ENCODE results near the gene PRKAG2. TPM values are rescaled to one million over a fixed set of nuclear protein-coding genes. Genes with fewer than 3 reads are reported as not detected.

Gene PRKAG2
- total RNA-seq, 4 donors from 2014 or later: 7.5 to 14.3 (median 12.2) TPM

DNA sequence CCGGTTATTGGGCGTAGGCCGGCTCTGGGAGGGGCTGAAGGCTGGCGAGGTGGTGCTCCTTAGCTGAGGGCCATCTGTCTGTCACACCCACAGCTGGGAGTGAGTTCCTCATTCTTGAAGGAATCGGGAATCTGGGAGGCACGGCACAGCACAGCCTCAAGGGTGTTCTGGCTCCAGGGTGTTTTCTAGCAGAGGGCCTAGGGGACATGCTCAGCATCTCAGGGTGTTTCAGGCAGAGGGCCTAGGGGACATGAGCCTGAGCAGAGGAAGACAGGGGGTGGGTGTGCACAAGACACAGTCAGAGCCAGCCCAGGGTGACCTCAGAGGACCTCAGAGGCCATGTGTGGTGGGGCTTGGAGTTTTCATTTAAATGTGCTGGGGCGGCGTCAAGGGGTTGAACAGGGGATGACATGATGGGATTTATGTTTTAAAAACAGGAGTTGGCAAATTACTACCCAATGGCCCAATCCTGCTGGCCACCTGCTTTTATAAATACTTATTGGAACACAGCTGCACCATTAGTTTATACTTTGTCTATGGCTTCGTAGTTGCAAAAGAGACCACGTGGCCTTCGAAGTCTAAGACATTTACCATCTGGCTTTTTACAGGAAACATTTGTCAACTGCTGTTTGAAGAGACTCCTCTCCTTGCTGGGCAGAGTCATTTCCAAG lies 121.6 kb downstream of the PRKAG2 start:
- peak in 1 of 2 donors; percentile 69 for DNase-seq (ENCODE audit: low spot score in 2 of 2)
- 65 to 72% methylated on average over 9 to 11 of the region's 11 CpGs for WGBS, 2 donors
- no peak for TF ChIP-seq POLR2A (IDR thresholded peaks at IDR 0.05)
- TF ChIP-seq, protein P1, sequence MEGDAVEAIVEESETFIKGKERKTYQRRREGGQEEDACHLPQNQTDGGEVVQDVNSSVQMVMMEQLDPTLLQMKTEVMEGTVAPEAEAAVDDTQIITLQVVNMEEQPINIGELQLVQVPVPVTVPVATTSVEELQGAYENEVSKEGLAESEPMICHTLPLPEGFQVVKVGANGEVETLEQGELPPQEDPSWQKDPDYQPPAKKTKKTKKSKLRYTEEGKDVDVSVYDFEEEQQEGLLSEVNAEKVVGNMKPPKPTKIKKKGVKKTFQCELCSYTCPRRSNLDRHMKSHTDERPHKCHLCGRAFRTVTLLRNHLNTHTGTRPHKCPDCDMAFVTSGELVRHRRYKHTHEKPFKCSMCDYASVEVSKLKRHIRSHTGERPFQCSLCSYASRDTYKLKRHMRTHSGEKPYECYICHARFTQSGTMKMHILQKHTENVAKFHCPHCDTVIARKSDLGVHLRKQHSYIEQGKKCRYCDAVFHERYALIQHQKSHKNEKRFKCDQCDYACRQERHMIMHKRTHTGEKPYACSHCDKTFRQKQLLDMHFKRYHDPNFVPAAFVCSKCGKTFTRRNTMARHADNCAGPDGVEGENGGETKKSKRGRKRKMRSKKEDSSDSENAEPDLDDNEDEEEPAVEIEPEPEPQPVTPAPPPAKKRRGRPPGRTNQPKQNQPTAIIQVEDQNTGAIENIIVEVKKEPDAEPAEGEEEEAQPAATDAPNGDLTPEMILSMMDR (IDR thresholded peaks at IDR 0.05): no peak
- no peak overlapping the region for H3K4me3 ChIP-seq (ENCODE audit: low read depth, poor library complexity, severe bottlenecking)
- intact Hi-C loops (cut with DNase I; ENCODE audit: low total_unique reads): loop anchor here (10.0 kb wide), 3 partner anchors 130 to 440 kb away; no protein-coding TSS in a partner anchor

DNA sequence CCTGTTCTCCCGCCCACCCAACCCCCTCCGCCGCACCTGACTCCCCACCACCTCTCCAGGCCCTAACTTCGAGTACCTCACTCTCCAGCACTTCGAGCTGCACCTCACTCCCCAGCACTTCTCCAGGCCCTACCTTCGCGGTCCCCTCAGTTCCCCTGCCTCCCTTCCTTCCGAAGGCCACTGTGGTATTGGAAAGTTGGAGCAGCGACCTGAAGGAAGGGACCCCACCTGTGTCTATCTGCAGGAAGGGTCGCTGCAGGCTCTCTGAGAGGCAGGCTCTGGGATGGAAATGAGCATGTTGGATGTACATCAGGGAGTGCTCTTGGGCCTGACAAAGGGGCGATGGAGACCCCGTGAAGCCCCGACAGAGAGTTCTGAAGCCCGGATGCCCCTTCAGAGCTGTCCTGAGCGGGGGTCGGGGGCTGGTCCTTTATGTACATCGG lies 122.2 kb downstream of the PRKAG2 start:
- WGBS, 2 donors: 75 to 89% methylated on average over 14 to 16 of the region's 17 CpGs
- peak in 1 of 2 donors; percentile 86 for DNase-seq (ENCODE audit: low spot score in 2 of 2)
- no peak overlapping the region for H3K4me3 ChIP-seq (ENCODE audit: low read depth, poor library complexity, severe bottlenecking)
- intact Hi-C loops (cut with DNase I; ENCODE audit: low total_unique reads): loop anchor here (10.0 kb wide), 3 partner anchors 130 to 440 kb away; no protein-coding TSS in a partner anchor
- TF ChIP-seq POLR2A (IDR thresholded peaks at IDR 0.05): no peak
- TF ChIP-seq, protein P1 (IDR thresholded peaks at IDR 0.05): no peak

DNA sequence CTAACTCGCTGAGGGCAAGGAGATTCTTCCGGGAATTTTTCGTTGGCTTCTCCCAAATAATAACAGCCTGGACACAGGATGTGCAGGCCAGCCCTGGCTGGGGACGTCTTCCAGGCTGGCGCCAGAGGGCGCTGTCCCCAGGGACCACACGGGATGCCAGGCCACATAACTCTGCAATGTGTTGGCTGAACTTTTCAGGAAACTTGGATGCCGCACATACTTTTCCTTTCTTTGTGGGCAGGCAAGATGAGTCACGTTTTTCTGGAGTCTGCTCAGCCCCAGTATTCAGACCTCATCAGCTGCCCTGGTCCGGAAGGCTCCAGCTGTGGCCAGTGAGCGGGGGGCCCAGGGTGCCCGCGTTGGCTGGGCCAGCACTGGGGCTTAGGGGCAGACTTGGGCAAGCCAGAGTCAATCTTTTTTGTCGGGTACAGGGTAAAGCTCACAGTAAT lies 122.7 kb downstream of the PRKAG2 start:
- peak; percentile 74 to 95 for DNase-seq (ENCODE audit: low spot score in 2 of 2)
- no peak for TF ChIP-seq POLR2A (IDR thresholded peaks at IDR 0.05)
- TF ChIP-seq, protein P1 (IDR thresholded peaks at IDR 0.05): peak in 1 of 3 donors; percentile 85
- intact Hi-C loops (cut with DNase I; ENCODE audit: low total_unique reads): loop anchor here (10.0 kb wide), 3 partner anchors 129 to 439 kb away; no protein-coding TSS in a partner anchor
- no peak overlapping the region for H3K4me3 ChIP-seq (ENCODE audit: low read depth, poor library complexity, severe bottlenecking)
- WGBS, 2 donors: 9 to 12% methylated on average over 10 to 14 of the region's 14 CpGs

GRCh38 chr7:151752816-151753595 lies 123.9 kb downstream of the PRKAG2 start:
- 93 to 96% methylated on average over 19 of the region's 19 CpGs for WGBS, 2 donors
- intact Hi-C loops (cut with DNase I; ENCODE audit: low total_unique reads): loop anchor here (10.0 kb wide), 3 partner anchors 128 to 438 kb away; no protein-coding TSS in a partner anchor
- peak in 1 of 2 donors; percentile 80 for DNase-seq (ENCODE audit: low spot score in 2 of 2)
- H3K4me3 ChIP-seq (ENCODE audit: low read depth, poor library complexity, severe bottlenecking): no peak overlapping the region
- TF ChIP-seq POLR2A (IDR thresholded peaks at IDR 0.05): no peak
- TF ChIP-seq, protein P1 (IDR thresholded peaks at IDR 0.05): no peak

DNA sequence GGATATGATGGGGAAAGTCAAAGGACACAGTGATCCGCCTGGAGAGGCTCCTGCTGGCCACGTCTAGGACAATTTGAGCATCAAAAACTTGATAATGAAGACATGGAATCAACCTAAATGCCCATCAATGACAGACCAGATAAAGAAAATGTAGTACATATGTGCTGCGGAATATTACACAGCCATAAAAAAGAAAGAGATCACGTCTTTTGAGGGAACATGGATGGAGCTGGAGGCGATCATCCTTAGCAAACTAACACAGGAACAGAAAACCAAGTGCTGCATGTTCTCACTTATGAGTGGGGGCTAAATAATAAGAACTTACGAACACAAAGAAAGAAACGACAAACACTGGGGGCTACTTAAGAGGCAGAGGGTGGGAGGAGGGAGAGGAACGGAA lies 124.9 kb downstream of the PRKAG2 start:
- no peak for DNase-seq (ENCODE audit: low spot score in 2 of 2)
- 88 to 92% methylated on average over 8 of the region's 8 CpGs for whole genome bisulfite sequencing, 2 donors
- TF ChIP-seq POLR2A (IDR thresholded peaks at IDR 0.05): no peak
- TF ChIP-seq, protein P1 (IDR thresholded peaks at IDR 0.05): no peak
- intact Hi-C loops (cut with DNase I; ENCODE audit: low total_unique reads): loop anchor here (10.0 kb wide), 3 partner anchors 127 to 437 kb away; no protein-coding TSS in a partner anchor
- H3K4me3 ChIP-seq (ENCODE audit: low read depth, poor library complexity, severe bottlenecking): no peak overlapping the region

Measured in lower leg skin (tissue), 4 donors.